ENCODE measurements around the gene TIAM2.

DNA sequence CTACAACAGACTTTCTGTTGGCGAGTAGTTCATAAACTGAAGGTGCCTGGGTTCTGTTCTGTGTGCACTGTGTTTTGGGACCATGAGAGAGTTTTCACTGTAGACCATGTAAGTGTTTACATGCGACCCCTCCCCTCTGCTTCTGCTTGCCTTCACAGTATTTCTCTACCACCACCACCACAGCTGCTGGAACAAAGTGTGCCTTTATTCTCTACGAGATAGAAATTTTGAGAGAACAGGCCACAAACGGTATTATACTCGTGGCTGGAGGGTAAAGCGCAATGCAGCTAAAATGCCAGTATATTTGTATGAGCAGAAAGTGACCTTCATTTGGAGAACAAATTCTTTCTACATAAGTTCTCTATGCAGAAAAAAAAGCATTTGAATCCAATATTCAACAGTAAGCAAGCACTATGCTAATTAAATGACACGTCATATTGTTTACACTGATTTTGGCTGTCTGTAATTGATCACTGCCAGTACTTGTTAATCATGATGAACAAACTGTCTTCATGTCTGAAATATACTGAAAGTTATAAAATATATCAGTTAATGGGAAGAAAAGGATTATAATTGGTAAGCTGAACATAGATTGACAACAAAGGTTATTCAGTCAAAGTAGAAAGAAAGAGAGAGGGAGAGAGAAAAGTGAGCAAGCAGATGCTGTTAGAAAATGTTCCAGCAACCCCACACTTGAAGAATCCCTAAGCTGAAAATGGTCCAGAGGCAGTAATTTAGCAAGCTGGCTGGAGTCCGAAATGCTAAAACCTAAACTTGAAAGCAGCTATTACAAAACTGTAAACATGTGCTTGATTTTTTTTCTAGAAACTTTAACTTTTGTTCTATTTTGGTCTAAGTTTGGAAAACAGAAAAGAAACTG is 277.5 kb downstream of the TIAM2 start:
- TF ChIP-seq, protein P1, sequence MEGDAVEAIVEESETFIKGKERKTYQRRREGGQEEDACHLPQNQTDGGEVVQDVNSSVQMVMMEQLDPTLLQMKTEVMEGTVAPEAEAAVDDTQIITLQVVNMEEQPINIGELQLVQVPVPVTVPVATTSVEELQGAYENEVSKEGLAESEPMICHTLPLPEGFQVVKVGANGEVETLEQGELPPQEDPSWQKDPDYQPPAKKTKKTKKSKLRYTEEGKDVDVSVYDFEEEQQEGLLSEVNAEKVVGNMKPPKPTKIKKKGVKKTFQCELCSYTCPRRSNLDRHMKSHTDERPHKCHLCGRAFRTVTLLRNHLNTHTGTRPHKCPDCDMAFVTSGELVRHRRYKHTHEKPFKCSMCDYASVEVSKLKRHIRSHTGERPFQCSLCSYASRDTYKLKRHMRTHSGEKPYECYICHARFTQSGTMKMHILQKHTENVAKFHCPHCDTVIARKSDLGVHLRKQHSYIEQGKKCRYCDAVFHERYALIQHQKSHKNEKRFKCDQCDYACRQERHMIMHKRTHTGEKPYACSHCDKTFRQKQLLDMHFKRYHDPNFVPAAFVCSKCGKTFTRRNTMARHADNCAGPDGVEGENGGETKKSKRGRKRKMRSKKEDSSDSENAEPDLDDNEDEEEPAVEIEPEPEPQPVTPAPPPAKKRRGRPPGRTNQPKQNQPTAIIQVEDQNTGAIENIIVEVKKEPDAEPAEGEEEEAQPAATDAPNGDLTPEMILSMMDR (IDR thresholded peaks at IDR 0.05) = no peak
- TF ChIP-seq POLR2A (IDR thresholded peaks at IDR 0.05) = no peak
- no peak for TF ChIP-seq EP300 (IDR thresholded peaks at IDR 0.05)

Measured in ovary (tissue), 3 donors.